H1 (cell line): ENCODE results near the gene NDC1. TPM values are rescaled to one million over a fixed set of nuclear protein-coding genes. Genes with fewer than 3 reads are reported as not detected.
A peak's percentile ranks its signal among the peaks of the same experiment; 100 is the strongest.

Experiments used
- CTCF ChIA-PET: fragments of 300-600 bp; sonication (Branson Sonifier 250); formaldehyde crosslinking; loops from one replicate; lab custom pipeline; 2021; ENCODE audit not compliant: partially characterized antibody; lab: Charles Lee
- POLR2A ChIA-PET: fragments of 300-600 bp; sonication (Branson Sonifier 250); formaldehyde crosslinking; loops from one replicate; lab custom pipeline; 2021; ENCODE audit warnings: inconsistent platforms; ENCODE audit not compliant: partially characterized antibody; lab: Charles Lee
- DNase-seq, 2 experiments: peaks; one replicate each; pipeline versions ENCODE4 v3.0.0 to v3.0.0-alpha.2; 2010 to 2022; ENCODE audit warnings: low spot score in 2 of 2, low read depth in 1 of 2, mixed read lengths in 1 of 2
- FAIRE-seq: peaks from 2 replicates; lab custom pipeline; 2011; peaks lifted over from hg19 to GRCh38; lab: Jason Lieb, UNC
- H2AFZ ChIP-seq: 2 replicates; pipeline ENCODE4 v1.8.1; 2012; ENCODE audit warnings: low read length, inconsistent platforms
- H2AK5ac ChIP-seq: 2 replicates; pipeline ENCODE4 v1.6.1; 2013; ENCODE audit warnings: low read depth, low read length
- H2BK120ac ChIP-seq: replicated peaks from 2 replicates; pipeline ENCODE3; 2013; ENCODE audit warnings: low read depth, low read length, inconsistent platforms
- H2BK12ac ChIP-seq: 2 replicates; pipeline ENCODE4 v1.6.1; 2013; ENCODE audit warnings: low read depth, low read length
- H2BK15ac ChIP-seq: 2 replicates; pipeline ENCODE4 v1.6.1; 2013; ENCODE audit warnings: low read length
- H2BK20ac ChIP-seq: 2 replicates; pipeline ENCODE4 v1.6.1; 2013; ENCODE audit warnings: low read length
- H2BK5ac ChIP-seq: 2 replicates; pipeline ENCODE4 v1.6.1; 2013; ENCODE audit warnings: low read depth, low read length
- H3K14ac ChIP-seq: 2 replicates; pipeline ENCODE4 v1.6.1; 2013; ENCODE audit warnings: inconsistent platforms; ENCODE audit not compliant: insufficient read length
- H3K18ac ChIP-seq: 2 replicates; pipeline ENCODE4 v1.6.1; 2013; ENCODE audit warnings: low read length; ENCODE audit errors: extremely low read depth
- H3K23ac ChIP-seq: 2 replicates; pipeline ENCODE4 v1.6.1; 2013; ENCODE audit warnings: inconsistent platforms; ENCODE audit not compliant: insufficient read length
- H3K23me2 ChIP-seq: 2 replicates; pipeline ENCODE4 v1.6.1; 2013; ENCODE audit warnings: low read depth, low read length
- H3K27ac ChIP-seq: 2 replicates; pipeline ENCODE4 v1.6.1; 2011; ENCODE audit warnings: low read depth, low read length, inconsistent platforms
- H3K27me3 ChIP-seq, 4 experiments: replicated peaks in 1 of 4; 1 replicate in 1 of 4; 2 replicates in 3 of 4; pipeline versions ENCODE4 v1.6.1 to v1.8.1; 2011 to 2013; ENCODE audit warnings: low read length in 3 of 4, mild to moderate bottlenecking in 3 of 4, inconsistent platforms in 2 of 4, mixed read lengths in 2 of 4, moderate library complexity in 1 of 4; ENCODE audit not compliant: control insufficient read depth in 3 of 4, insufficient read depth in 3 of 4; ENCODE audit errors: extremely low read depth in 1 of 4
- H3K36me3 ChIP-seq, 4 experiments: 2 replicates each; pipeline versions ENCODE4 v1.6.1 to v1.8.1; 2011 to 2013; ENCODE audit warnings: mild to moderate bottlenecking in 4 of 4, low read length in 3 of 4, moderate library complexity in 2 of 4, control low read depth in 1 of 4, inconsistent platforms in 1 of 4; ENCODE audit not compliant: insufficient read depth in 4 of 4, control insufficient read depth in 2 of 4
- H3K4ac ChIP-seq: replicated peaks from 2 replicates; pipeline ENCODE3; 2013; ENCODE audit warnings: low read length, low read depth, mixed read lengths, inconsistent platforms; ENCODE audit not compliant: insufficient read length
- H3K4me1 ChIP-seq, 4 experiments: replicated peaks in 1 of 4; 1 replicate in 1 of 4; 2 replicates in 3 of 4; pipeline versions ENCODE4 v1.6.1 to v1.8.1; 2011 to 2013; ENCODE audit warnings: low read length in 3 of 4, inconsistent platforms in 2 of 4, mixed read lengths in 1 of 4; ENCODE audit not compliant: insufficient read depth in 4 of 4, control insufficient read depth in 3 of 4
- H3K4me2 ChIP-seq, 2 experiments: 2 replicates each; pipeline versions ENCODE4 v1.6.1 to v1.8.1; 2011 to 2013; ENCODE audit warnings: low read depth in 2 of 2, low read length in 2 of 2, control low read depth in 1 of 2, inconsistent platforms in 1 of 2, mild to moderate bottlenecking in 1 of 2; ENCODE audit not compliant: insufficient read depth in 1 of 2
- H3K4me3 ChIP-seq, 4 experiments: fragments of 200-600, 300-600 bp in 1 of 4; sonication (generic), shearing (Covaris generic), sonication (Bioruptor Twin) in 1 of 4; 2 replicates each; pipeline versions ENCODE4 v1.5.1 to v1.8.1; 2011 to 2016; ENCODE audit warnings: low read length in 4 of 4, low read depth in 3 of 4, control low read depth in 2 of 4, inconsistent platforms in 2 of 4, mild to moderate bottlenecking in 2 of 4, mixed read lengths in 1 of 4, moderate library complexity in 1 of 4; ENCODE audit not compliant: insufficient read depth in 2 of 4; ENCODE audit errors: extremely low read depth in 1 of 4
- H3K56ac ChIP-seq: replicated peaks from 2 replicates; pipeline ENCODE3; 2013; ENCODE audit warnings: low read depth, mild to moderate bottlenecking, mixed read lengths, low read length, inconsistent platforms; ENCODE audit not compliant: insufficient read length
- H3K79me1 ChIP-seq: 2 replicates; pipeline ENCODE4 v1.6.1; 2013; ENCODE audit warnings: low read depth, low read length, control low read depth
- H3K79me2 ChIP-seq, 2 experiments: 2 replicates each; pipeline versions ENCODE4 v1.6.1 to v1.8.1; 2012 to 2013; ENCODE audit warnings: low read length in 2 of 2, mild to moderate bottlenecking in 2 of 2, inconsistent platforms in 1 of 2; ENCODE audit not compliant: insufficient read depth in 2 of 2, control insufficient read depth in 1 of 2
- H3K9ac ChIP-seq, 4 experiments: replicated peaks in 1 of 4; 1 replicate in 1 of 4; 2 replicates in 3 of 4; pipeline versions ENCODE4 v1.6.1 to v1.8.1; 2011 to 2013; ENCODE audit warnings: low read depth in 3 of 4, low read length in 3 of 4, control low read depth in 2 of 4, mild to moderate bottlenecking in 2 of 4, moderate library complexity in 2 of 4, inconsistent platforms in 1 of 4; ENCODE audit errors: extremely low read depth in 1 of 4
- H3K9me3 ChIP-seq, 2 experiments: 2 replicates each; pipeline versions ENCODE4 v1.6.1 to v1.8.1; 2012 to 2013; ENCODE audit warnings: mild to moderate bottlenecking in 2 of 2, moderate library complexity in 2 of 2, control low read depth in 1 of 2, inconsistent platforms in 1 of 2, low read depth in 1 of 2, low read length in 1 of 2, mixed read lengths in 1 of 2; ENCODE audit not compliant: insufficient read depth in 2 of 2
- H4K20me1 ChIP-seq, 2 experiments: replicated peaks in 1 of 2; 2 replicates each; pipeline versions ENCODE3 to v1.8.1; 2011 to 2013; ENCODE audit warnings: inconsistent platforms in 2 of 2, low read length in 2 of 2, mild to moderate bottlenecking in 1 of 2; ENCODE audit not compliant: insufficient read depth in 2 of 2, control insufficient read depth in 1 of 2
- H4K5ac ChIP-seq: 2 replicates; pipeline ENCODE4 v1.6.1; 2013; ENCODE audit warnings: low read length, low read depth, mixed read lengths, inconsistent platforms; ENCODE audit not compliant: insufficient read length
- H4K8ac ChIP-seq: 2 replicates; pipeline ENCODE4 v1.8.0; 2013; ENCODE audit warnings: mild to moderate bottlenecking, moderate library complexity, low read length, inconsistent platforms; ENCODE audit not compliant: insufficient read depth; ENCODE audit errors: extremely low read depth
- H4K91ac ChIP-seq: replicated peaks from 2 replicates; pipeline ENCODE3; 2013; ENCODE audit warnings: low read length, mixed read lengths, inconsistent platforms; ENCODE audit not compliant: insufficient read length
- BRCA1 ChIP-seq: IDR thresholded peaks from 2 replicates; pipeline ENCODE4 v1.6.1; 2012; ENCODE audit warnings: low read depth, low read length, improper control_type of control experiment
- NRF1 ChIP-seq: IDR thresholded peaks from 2 replicates; pipeline ENCODE4 v1.6.1; 2011; ENCODE audit warnings: mild to moderate bottlenecking, low read depth, low read length, improper control_type of control experiment
- WGBS, 2 experiments: shearing (Covaris generic) in 1 of 2; methylation state at CpG; one replicate each; pipeline versions ENCODE4 v1.1.6 to v1.1.7; 2013 to 2015; ENCODE audit warnings: low lambda C conversion rate in 2 of 2, mixed read lengths in 2 of 2, inconsistent platforms in 1 of 2, low coverage in 1 of 2, missing lambda C conversion rate in 1 of 2; ENCODE audit not compliant: insufficient replicate concordance in 2 of 2, insufficient coverage in 1 of 2, insufficient read length in 1 of 2; ENCODE audit errors: extremely low coverage in 1 of 2, missing lambda C conversion rate in 1 of 2; 5-methylcytosine and 5-hydroxymethylcytosine counted together
- polyA plus RNA-seq, 7 experiments: library from polyadenylated mRNA; depleted of rRNA in 3 of 7; stranded (reverse) in 5 of 7; unstranded in 2 of 7; fragments of >200 nt in 5 of 7; fragments of 200-250 nt in 2 of 7; gene quantifications; 1 replicate in 5 of 7; 2 replicates in 1 of 7; 4 replicates in 1 of 7; pipeline versions ENCODE4 v1.2.1 to v1.2.3, GENCODE V29; 2011 to 2013; ENCODE audit warnings: missing spikeins in 2 of 7, mixed read lengths in 2 of 7
- total RNA-seq: library from RNA; stranded (reverse); fragmentation: NEBNext Ultra II Directional; extraction: Animal tissue kit (Norgen Biotek cat#: 25700); gene quantifications from 2 replicates; pipeline ENCODE4 v1.2.1, GENCODE V29; 2021

Gene NDC1
- total and polyA plus RNA-seq, 2 of the 8 experiments (the other 6 are each of a cell fraction or from before 2014, with no cell fraction given): 62.9 to 66.1 TPM

DNA sequence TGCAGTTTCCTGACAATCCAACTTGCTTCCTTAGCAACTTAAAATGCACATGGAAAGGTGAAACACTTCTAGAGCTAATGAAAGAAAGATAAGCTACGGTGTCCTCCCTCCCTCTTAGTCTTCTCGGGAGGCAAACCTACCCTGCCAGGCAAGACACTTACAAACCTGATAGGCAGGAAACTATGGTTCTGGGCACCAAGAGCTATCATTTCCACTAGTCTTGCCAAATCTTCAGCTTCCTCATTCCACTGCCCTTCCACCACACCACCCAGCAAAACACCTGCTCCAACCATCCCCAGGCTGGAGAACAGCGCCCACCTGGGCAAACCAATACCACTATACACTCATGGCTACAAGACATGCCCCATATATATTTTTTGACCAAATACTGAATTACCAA lies 15.2 kb downstream of the NDC1 start:
- Histone ChIP-seq H3K9me3 (no peaks in the 10 kb centered on the region), H2BK20ac (no peak overlapping the region), H3K4ac (no peak overlapping the region), H3K18ac (no peak overlapping the region), H4K5ac (no peak overlapping the region), H3K23me2 (no peaks in the 10 kb centered on the region), H3K36me3 (peaks cover 5 to 57% (median 35%) of the 10 kb centered on the region in 4 experiments; a peak in 7 of 8 replicates), H2BK12ac (no peak overlapping the region), H3K9ac (peak overlapping the region in 1 of 4 experiments; percentile 11; a peak in 1 of 7 replicates), H3K27ac (no peak overlapping the region), H3K14ac (no peak overlapping the region), H2BK120ac (no peak overlapping the region), H3K79me2 (no peaks in the 10 kb centered on the region), H3K4me1 (no peaks in the 10 kb centered on the region), H4K91ac (no peak overlapping the region), H2AFZ (no peak overlapping the region), H2AK5ac (no peak overlapping the region), H3K4me3 (no peak overlapping the region), H3K4me2 (no peak overlapping the region), H3K27me3 (no peaks in the 10 kb centered on the region), H2BK15ac (no peak overlapping the region), H3K56ac (no peak overlapping the region), H2BK5ac (no peak overlapping the region), H3K79me1 (peaks cover 2% of the 10 kb centered on the region; the same call in 1 of the 2 replicates), H3K23ac (no peak overlapping the region), H4K20me1 (peaks cover 0 to 6% of the 10 kb centered on the region in 2 experiments), H4K8ac (no peak overlapping the region)
- FAIRE-seq (no peak), DNase-seq (no peak)
- ChIA-PET POLR2A (interaction anchor here (0.8 to 1.9 kb wide), 2 partner anchors 10 to 15 kb away, joined by 3 to 5 read pairs; no protein-coding TSS in a partner anchor), CTCF (interaction anchor here (1.0 to 4.1 kb wide), 4 partner anchors 11 to 127 kb away, joined by 3 to 31 read pairs (median 4); no protein-coding TSS in a partner anchor)
- WGBS, 2 experiments: 90% methylated on average over 3 of the region's 3 CpGs; no CpG with 5 or more reads in 1 of the 2 experiments
- no peak for TF ChIP-seq BRCA1
- TF ChIP-seq NRF1: no peak
